ENCODE measurements around the gene CLDN1. TPM values are rescaled to one million over a fixed set of nuclear protein-coding genes. Genes with fewer than 3 reads are reported as not detected.
"Not testable (repeated sequence)": the region's sequence is repeated elsewhere in the genome, so short reads cannot be mapped to it uniquely, and the experiment has no call there.

CLDN1 gene
- polyA plus RNA-seq, 3 donors: 3.6 to 28.1 (median 15.4) TPM

DNA sequence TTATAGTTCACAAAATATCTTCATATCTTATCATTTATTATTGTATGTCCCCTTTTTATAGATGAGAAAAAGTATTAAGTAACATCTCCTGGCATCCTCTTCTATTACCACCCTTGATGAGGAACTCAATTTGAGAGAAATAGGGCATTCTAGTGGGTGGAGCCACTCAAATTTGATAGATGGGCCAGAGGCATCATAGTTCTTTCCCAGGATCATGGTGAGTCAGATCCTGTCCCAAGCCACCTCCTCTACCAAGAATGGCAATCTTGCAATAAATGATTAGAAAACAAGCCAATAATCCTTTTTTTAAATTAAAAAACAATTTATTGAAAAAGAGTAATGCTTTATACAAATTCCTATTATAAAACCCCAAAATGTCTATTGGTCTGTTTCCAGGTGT, 16.8 kb downstream of the CLDN1 start:
- no peak overlapping the region for H3K27ac ChIP-seq (ENCODE audit: low read depth, low read length)

DNA sequence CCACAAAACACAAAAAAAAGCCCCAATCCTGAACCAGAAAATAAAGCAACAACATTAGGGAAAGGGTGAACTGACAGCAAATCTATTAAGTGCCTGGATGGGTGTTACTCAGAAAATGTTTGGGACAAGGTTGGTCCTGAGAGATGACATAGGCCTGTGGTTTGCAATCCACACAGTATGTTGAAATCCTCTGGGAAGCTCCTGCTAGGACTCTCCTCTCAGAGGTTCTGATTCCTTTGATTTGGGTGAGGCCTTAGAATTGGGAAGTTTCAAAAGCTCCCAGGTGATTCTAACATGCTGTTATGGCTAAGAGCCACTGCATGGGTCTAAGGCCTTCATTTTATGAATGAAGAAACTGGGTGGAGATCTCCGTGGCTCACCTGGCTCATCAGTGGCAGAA, 18.4 kb downstream of the CLDN1 start:
- 83 to 88% (median 86%) methylated on average over 1 of the region's 1 CpG for WGBS, 3 donors

GRCh38 chr3:190302212-190302867, 19.9 kb downstream of the CLDN1 start:
- WGBS, 3 donors: 86 to 99% (median 88%) methylated on average over 3 of the region's 3 CpGs

More for the DNA sequence above, 18.4 kb downstream of the CLDN1 start:
- H3K27ac ChIP-seq (ENCODE audit: low read depth, low read length): no peak overlapping the region

GRCh38 chr3:190301591-190301990, 20.7 kb downstream of the CLDN1 start:
- no peak overlapping the region for H3K27ac ChIP-seq (ENCODE audit: low read depth, low read length)
- WGBS, 3 donors: 23 to 69% (median 32%) methylated on average over 3 of the region's 3 CpGs

More at GRCh38 chr3:190302212-190302867, 19.9 kb downstream of the CLDN1 start:
- no peak overlapping the region for H3K27ac ChIP-seq (ENCODE audit: low read depth, low read length)

GRCh38 chr3:190299969-190300368, 22.3 kb downstream of the CLDN1 start:
- 50 to 70% (median 70%) methylated on average over 4 of the region's 4 CpGs for WGBS, 3 donors

GRCh38 chr3:190294030-190294429, 28.2 kb downstream of the CLDN1 start:
- no peak overlapping the region for H3K27ac ChIP-seq (ENCODE audit: low read depth, low read length)

More at GRCh38 chr3:190299969-190300368, 22.3 kb downstream of the CLDN1 start:
- no peak overlapping the region for H3K27ac ChIP-seq (ENCODE audit: low read depth, low read length)

DNA sequence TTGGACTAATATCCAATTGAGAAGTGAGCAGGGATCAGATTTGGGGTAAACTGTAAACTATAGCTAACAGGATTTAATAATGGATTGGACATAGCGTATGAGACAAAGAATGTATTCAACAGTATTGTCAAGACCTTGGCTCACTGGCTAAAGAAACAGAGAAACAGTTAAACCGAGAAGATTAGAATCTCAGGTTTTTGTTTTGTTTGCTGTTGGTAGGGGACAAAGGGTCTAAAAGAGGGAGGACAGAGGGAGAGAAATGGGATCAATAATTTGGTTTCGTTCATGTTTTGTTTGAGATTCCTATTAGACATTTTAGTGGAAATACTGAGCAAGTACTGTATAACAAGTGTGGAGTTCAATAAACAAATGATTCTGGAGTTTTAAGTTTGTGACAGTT, 28.6 kb downstream of the CLDN1 start:
- no peak overlapping the region for H3K27ac ChIP-seq (ENCODE audit: low read depth, low read length)
- 63 to 93% (median 90%) methylated on average over 3 of the region's 3 CpGs for WGBS, 3 donors

DNA sequence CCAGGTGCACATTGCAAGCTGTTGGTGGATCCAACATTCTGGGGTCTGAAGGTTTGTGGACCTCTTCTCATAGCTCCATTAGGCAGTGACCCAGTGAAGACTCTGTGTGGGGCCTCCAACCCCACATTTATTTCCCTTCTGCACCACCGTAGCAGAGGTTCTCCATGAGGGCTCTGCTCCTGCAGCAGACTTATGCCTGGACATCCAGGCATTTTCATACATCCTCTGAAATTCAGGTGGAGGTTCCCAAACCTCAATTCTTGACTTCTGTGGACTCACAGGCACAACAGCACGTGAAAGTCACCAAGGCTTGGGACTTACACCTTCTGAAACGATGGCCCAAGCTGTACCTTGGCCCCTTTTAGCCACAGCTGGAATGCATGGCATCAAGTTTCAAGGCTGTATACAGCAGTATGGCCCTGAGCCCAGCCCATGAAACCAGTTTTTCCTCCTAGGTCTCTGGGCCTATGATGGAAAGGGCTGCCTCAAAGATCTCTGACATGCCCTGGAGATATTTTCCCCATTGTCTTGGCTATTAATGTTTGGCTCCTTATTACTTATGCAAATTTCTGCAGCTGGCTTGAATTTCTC, 30.2 kb downstream of the CLDN1 start:
- WGBS, 3 donors: 73 to 80% (median 77%) methylated on average over 3 of the region's 3 CpGs
- no peak overlapping the region for H3K27ac ChIP-seq (ENCODE audit: low read depth, low read length)

DNA sequence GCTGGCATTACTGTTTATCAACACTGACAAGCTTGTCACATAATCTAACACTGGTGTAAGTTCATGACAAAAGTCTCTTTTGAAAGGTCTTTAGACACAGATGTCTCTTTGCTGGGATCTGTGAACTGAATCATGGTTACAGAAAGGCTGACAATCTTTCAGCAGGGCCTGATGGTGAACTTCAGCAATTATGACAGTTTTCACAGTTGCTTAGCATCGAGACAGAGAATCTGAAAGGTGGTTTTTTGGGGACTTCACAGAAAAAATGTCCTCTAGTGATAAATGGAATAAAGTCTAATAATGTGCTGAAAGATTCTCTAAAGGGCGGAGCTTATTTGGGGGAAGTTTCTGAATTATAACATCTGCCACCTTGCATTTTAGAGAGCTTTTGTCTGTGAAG, 32.3 kb downstream of the CLDN1 start:
- H3K27ac ChIP-seq (ENCODE audit: low read depth, low read length): no peak overlapping the region
- WGBS, 3 donors: 64 to 87% (median 75%) methylated on average over 2 of the region's 2 CpGs

DNA sequence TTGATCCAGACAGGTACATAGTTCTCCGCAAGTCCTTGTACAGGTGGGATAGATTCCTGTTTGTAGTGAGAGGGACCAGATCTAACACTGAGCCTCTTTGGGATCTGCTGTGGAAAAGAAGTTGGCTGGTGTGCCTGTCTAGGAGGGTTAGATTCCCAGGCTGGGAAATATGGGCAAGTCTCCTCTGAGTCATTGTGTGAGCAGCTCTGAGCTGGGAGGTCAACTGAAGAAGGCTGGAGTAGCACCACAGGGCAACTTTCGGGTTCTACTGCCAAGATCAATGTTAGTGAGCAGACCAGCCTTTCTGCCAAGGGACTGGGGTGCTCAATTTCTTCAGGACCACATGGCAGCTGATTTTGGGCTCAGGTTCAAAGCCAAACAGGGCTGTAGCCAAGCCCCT, 33.4 kb downstream of the CLDN1 start:
- WGBS, 3 donors: 85 to 90% (median 88%) methylated on average over 2 of the region's 2 CpGs
- H3K27ac ChIP-seq (ENCODE audit: low read depth, low read length): no peak overlapping the region

GRCh38 chr3:190286014-190286413, 36.2 kb downstream of the CLDN1 start:
- no peak overlapping the region for H3K27ac ChIP-seq (ENCODE audit: low read depth, low read length)
- WGBS, 3 donors: 76 to 93% (median 88%) methylated on average over 1 of the region's 1 CpG

DNA sequence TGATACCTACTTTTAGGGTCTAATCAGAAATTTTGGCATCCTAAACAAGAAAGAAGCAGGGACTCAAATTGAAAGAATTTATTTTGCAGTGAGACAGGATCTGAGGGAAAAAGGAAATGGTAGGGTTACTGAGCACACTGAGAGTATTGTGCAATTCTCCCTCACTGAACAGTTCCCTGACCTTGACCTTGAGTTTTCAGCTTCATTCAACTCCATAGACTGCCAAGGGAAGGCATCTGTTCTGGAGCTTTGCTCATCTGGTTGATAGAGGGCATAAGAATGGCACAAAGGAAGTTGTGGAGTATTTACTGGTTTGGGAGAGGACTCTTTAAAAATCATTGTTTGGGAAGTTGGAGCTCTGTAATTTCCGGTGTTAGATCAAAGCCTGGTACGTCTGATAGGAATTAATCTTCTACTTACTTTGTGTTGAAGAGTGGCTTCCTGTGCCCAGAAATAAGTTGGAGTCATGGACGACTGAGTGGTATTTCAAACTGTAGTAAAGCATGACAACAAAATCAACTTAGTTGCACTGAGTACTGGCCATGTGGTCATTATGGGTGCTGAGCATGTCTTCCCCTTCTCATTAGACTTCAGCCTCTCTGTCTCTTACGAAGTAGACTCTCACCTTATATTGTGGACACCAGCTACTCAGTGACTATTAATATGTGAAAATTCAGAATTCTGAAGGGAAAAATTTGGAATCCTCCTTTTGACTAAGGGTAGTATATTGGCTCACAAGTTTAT, 40.8 kb downstream of the CLDN1 start:
- no peak overlapping the region for H3K27ac ChIP-seq (ENCODE audit: low read depth, low read length)
- WGBS, 3 donors: 31 to 59% (median 53%) methylated on average over 4 of the region's 4 CpGs

DNA sequence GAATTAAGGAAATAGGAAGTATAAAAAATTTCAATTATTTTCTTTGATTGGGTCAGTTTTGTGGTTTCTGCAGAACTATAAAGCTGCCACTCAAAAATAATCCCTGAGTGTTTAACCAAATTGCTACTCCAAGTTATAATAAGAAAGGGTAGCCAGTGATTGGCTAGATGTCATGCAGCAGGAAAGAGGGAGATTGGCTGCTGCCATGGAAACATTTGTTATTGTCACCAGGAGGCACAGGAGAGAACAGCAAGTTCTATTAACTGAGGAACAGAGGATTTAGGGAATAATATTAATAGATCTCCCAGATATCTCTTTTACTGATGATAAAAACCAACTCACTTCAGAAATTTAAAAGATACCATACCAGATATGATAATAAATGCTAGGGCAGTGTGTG, 42.6 kb downstream of the CLDN1 start:
- H3K27ac ChIP-seq (ENCODE audit: low read depth, low read length): no peak overlapping the region

DNA sequence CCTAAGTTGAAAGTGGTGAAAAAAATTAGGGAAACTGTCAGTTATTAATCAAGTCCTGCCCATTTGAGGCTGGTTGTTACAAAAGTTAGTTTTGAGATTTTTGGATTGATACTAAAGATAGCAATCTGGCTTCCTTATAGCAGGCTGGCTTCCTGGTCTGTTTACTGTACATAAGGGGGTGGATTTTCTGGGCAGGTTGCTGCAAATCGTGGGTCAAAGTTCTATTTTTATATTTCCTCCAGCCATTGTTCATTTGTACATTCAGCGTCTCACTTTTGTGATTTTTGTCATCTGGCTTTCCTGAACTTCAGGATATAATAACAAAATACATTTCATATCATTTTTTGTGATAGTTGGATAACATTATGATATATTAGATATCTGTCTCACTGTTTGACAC, 49.5 kb downstream of the CLDN1 start:
- 31 to 69% (median 43%) methylated on average over 2 of the region's 2 CpGs for WGBS, 3 donors

GRCh38 chr3:190269101-190269500, 53.1 kb downstream of the CLDN1 start:
- no peak overlapping the region for H3K27ac ChIP-seq (ENCODE audit: low read depth, low read length)
- WGBS, 3 donors: 17 to 44% (median 27%) methylated on average over 2 of the region's 2 CpGs

More for the DNA sequence above, 49.5 kb downstream of the CLDN1 start:
- H3K27ac ChIP-seq (ENCODE audit: low read depth, low read length): no peak overlapping the region

DNA sequence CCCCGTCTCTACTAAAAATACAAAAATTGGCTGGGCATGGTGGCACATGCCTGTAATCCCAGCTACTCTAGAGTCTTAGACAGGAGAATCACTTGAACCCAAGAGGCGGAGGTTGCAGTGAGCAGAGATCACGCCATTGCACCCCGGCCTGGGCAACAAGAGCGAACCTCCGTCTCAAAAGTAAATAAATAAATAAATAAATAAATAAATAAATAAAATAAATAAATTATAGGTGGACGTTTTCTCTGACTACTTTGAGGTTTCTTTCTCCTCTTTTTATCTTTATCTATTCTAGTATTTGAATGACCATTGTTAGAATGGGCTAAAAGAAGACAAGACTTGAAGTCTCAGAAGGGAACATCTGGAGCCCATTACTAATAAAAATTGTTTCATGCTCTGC, 54.8 kb downstream of the CLDN1 start:
- 92% methylated on average over 7 of the region's 7 CpGs for WGBS, 3 donors
- H3K27ac ChIP-seq (ENCODE audit: low read depth, low read length): not testable (repeated sequence)

- H3K27ac ChIP-seq (ENCODE audit: low read depth, low read length): no peak overlapping the region
- 55 to 93% (median 62%) methylated on average over 1 of the region's 1 CpG for WGBS, 3 donors
These were observed 55.3 kb downstream of the CLDN1 start for GRCh38 chr3:190266913-190267290.

GRCh38 chr3:190266265-190266912, 55.9 kb downstream of the CLDN1 start:
- H3K27ac ChIP-seq (ENCODE audit: low read depth, low read length): no peak overlapping the region

GRCh38 chr3:190265796-190266195, 56.5 kb downstream of the CLDN1 start:
- WGBS, 3 donors: 47 to 56% (median 56%) methylated on average over 3 of the region's 3 CpGs
- no peak overlapping the region for H3K27ac ChIP-seq (ENCODE audit: low read depth, low read length)

Data from adipose tissue (tissue), 3 donors.